ENCODE data around the gene MYCBP. TPM values are rescaled to one million over a fixed set of nuclear protein-coding genes. Genes with fewer than 3 reads are reported as not detected.

MYCBP gene
- total RNA-seq, 6 experiments from 2014 or later: 6.0 to 14.4 (median 8.3) TPM

DNA sequence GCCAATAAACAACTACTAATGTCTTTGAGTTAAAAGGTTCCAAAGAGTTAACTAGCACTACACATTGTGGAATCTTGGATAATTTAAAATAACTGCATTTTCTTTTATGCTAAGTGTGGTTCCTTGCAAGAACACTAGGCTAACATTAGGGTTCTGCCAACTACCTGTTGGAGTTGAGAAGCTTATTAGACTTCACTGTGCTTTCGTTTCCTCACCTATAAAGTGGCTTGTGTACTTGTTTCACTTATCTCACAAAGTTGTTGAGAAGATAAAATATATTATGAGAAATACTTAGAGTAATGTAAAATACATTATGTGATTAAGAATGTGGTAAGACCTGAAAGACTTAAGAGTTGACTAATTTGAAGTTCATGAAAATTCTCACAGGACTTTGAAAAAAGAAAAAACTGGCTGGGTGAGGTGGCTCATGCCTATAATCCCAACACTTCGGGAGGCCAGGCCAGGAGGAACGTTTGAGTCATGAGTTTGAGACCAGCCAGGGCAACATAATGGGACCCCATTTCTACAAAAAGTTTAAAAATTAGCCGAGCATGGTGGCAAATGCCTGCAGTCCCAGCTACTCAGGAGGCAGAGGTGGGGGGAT lies 7.9 kb downstream of the MYCBP start:
- ATAC-seq (no peak), DNase-seq (no peak)
- WGBS (ENCODE audit: insufficient coverage, low coverage, low lambda C conversion rate, missing lambda C conversion rate): 64% methylated on average over 4 of the region's 4 CpGs
- TF ChIP-seq, protein P1, sequence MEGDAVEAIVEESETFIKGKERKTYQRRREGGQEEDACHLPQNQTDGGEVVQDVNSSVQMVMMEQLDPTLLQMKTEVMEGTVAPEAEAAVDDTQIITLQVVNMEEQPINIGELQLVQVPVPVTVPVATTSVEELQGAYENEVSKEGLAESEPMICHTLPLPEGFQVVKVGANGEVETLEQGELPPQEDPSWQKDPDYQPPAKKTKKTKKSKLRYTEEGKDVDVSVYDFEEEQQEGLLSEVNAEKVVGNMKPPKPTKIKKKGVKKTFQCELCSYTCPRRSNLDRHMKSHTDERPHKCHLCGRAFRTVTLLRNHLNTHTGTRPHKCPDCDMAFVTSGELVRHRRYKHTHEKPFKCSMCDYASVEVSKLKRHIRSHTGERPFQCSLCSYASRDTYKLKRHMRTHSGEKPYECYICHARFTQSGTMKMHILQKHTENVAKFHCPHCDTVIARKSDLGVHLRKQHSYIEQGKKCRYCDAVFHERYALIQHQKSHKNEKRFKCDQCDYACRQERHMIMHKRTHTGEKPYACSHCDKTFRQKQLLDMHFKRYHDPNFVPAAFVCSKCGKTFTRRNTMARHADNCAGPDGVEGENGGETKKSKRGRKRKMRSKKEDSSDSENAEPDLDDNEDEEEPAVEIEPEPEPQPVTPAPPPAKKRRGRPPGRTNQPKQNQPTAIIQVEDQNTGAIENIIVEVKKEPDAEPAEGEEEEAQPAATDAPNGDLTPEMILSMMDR (IDR thresholded peaks at IDR 0.05): no peak
- no peak for TF ChIP-seq POLR2A (IDR thresholded peaks at IDR 0.05)
- Histone ChIP-seq H3K9me3 (no peaks in the 10 kb centered on the region), H3K27ac (no peak overlapping the region), H3K4me1 (peaks cover 0 to 10% (median 1%) of the 10 kb centered on the region in 4 donors), H3K4me3 (no peak overlapping the region), H3K36me3 (no peaks in the 10 kb centered on the region), H3K27me3 (no peaks in the 10 kb centered on the region)
- intact Hi-C loops (cut with DNase I): no loop called here

DNA sequence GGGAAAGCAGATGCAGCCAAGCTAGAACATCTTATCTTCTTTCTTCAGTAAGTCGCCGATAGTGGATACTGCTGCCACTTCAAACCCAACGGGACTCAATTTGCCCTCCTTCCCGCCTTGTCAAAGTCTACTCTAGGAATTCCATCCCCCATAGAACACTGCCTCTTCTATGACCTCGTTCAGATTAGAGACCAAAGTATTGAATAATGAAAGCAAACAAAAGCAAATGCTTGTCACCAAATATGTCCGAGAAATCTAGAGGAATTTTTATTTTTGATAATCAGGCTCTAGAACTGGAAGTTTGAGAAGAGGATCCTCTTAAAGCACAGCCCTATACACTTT lies 12.7 kb downstream of the MYCBP start:
- peak in 1 of 4 donors; percentile 1 for ATAC-seq
- DNase-seq: no peak

DNA sequence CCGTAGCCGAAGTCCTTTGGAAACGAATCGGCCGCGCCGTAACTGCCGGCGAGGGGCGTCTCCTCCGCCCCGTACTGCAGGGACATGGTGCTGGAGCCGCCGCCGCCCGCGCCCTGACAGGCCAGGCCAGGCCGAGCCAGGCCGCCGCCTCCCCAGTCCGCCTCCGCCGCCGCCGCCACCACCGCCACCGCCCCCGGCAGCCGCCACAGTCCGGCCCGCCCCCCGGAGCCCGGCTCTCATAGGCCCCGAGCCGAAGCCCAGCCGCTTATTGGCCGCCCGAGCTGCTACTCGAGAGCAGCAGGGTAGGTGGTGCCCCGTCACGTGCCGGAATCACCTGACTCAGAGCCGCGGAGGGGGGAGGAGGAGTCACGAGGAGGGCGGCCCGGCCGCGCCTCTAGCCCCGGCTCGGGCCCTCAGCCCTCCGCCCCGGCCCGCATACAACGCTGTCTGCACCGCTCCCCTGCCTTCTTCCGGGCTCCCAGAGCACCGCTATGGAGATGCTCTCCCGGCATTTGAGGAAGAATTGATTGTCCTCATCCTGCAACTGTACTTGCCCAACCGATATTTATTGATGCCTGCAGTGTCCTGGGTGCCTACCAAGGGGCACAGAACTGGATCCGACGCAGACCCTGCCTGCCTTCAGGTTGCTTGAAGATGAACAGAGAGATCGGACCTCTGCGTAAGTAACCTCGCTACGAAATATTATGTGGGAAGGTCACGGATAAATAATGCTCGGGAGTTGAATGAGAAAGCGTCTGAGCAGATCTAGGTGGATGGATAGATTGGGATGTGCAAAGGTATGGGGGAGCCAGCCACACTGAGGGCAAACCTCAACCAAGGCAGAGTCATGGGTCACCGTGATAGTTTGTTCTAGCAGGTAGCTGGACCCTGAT lies 13.3 kb downstream of the MYCBP start, which contains the start of gene RRAGC:
TSS of gene RRAGC (minus strand) at position 212 of the 893 bp plus-strand sequence. CDS start at position 86, 126 bp downstream.
- peaks cover 0 to 25% (median 8%) of the 10 kb centered on the region in 4 donors for H3K4me1 ChIP-seq
- WGBS (ENCODE audit: insufficient coverage, low coverage, low lambda C conversion rate, missing lambda C conversion rate): 2% methylated on average over 19 of the region's 70 CpGs
- ATAC-seq (peak; percentile 94 to 99 (median 97)), DNase-seq (peak; percentile 100)
- H3K36me3 ChIP-seq: peaks cover 0 to 20% (median 4%) of the 10 kb centered on the region in 4 donors
- peak within 1 kb of the TSS; percentile 78 to 91 (median 87) for H3K4me3 ChIP-seq
- no peaks in the 10 kb centered on the region for H3K9me3 ChIP-seq
- no peaks in the 10 kb centered on the region for H3K27me3 ChIP-seq
- peak; percentile 49 for TF ChIP-seq POLR2A (IDR thresholded peaks at IDR 0.05)
- TF ChIP-seq, protein P1 (IDR thresholded peaks at IDR 0.05): no peak
- intact Hi-C loops (cut with DNase I): no loop called here
- peak within 1 kb of the TSS; percentile 73 to 83 (median 78) for H3K27ac ChIP-seq

More for the DNA sequence above, 12.7 kb downstream of the MYCBP start:
- Histone ChIP-seq H3K36me3 (peaks cover 0 to 13% (median 1%) of the 10 kb centered on the region in 4 donors), H3K9me3 (no peaks in the 10 kb centered on the region), H3K27ac (peak overlapping the region; percentile 51 to 61 (median 56)), H3K4me3 (peak overlapping the region; percentile 57 to 91 (median 73)), H3K4me1 (peaks cover 0 to 25% (median 8%) of the 10 kb centered on the region in 4 donors), H3K27me3 (no peaks in the 10 kb centered on the region)
- no peak for TF ChIP-seq POLR2A (IDR thresholded peaks at IDR 0.05)
- TF ChIP-seq, protein P1 (IDR thresholded peaks at IDR 0.05): no peak
- intact Hi-C loops (cut with DNase I): no loop called here
- WGBS (ENCODE audit: insufficient coverage, low coverage, low lambda C conversion rate, missing lambda C conversion rate): 2% methylated on average over 6 of the region's 6 CpGs

DNA sequence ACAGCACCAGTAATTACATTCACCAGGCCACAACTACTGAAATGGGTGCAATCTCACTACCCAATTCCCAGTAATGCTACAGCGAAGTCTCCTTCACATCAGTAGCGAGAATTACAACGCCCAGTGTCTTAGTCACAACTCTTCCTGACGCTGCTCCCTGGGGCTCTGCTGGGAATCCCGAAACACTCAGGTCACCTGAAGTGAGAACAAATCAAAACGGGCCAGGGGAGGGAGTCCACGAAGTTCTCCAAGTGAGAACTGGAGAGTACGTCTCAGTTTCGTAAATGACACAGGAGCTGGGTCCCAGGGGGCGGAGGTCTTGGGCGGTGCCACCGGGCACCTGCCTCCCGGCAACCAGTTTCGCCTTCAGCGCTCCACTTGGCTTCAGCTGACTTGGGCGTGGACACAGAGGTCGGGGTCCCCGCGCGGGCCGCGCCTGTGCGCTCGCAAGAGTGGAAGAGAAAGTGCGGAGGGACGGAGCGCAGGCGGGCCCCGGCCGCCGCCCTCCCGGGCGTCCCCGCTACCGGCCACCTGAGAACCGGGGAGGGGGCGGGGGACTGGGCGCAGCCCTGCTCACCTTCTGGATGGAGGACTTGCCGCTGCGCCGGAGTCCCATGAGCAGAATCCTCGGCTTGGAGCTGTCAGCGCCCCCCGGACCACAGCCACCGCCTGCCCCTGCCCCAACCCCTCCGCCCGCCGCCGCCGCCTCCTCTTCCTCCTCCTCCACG lies 14.2 kb downstream of the MYCBP start:
- TF ChIP-seq, protein P1 (IDR thresholded peaks at IDR 0.05): no peak
- TF ChIP-seq POLR2A (IDR thresholded peaks at IDR 0.05): no peak
- Histone ChIP-seq H3K27ac (peak overlapping the region; percentile 73 to 83 (median 78)), H3K4me3 (peak overlapping the region; percentile 78 to 91 (median 87)), H3K36me3 (peaks cover 0 to 26% (median 7%) of the 10 kb centered on the region in 4 donors), H3K27me3 (no peaks in the 10 kb centered on the region), H3K9me3 (no peaks in the 10 kb centered on the region), H3K4me1 (peaks cover 0 to 25% (median 8%) of the 10 kb centered on the region in 4 donors)
- intact Hi-C loops (cut with DNase I): no loop called here
- peak; percentile 77 to 86 (median 83) for DNase-seq
- peak; percentile 53 to 65 (median 58) for ATAC-seq
- under 1% methylated on average over 18 of the region's 51 CpGs for WGBS (ENCODE audit: insufficient coverage, low coverage, low lambda C conversion rate, missing lambda C conversion rate)

All from right lobe of liver (tissue), 6 donors.